ENCODE data around the gene ZNF394. TPM values are rescaled to one million over a fixed set of nuclear protein-coding genes. Genes with fewer than 3 reads are reported as not detected.

ZNF394 gene
- polyA plus RNA-seq, 3 donors: 35.7 to 57.7 (median 39.1) TPM

DNA sequence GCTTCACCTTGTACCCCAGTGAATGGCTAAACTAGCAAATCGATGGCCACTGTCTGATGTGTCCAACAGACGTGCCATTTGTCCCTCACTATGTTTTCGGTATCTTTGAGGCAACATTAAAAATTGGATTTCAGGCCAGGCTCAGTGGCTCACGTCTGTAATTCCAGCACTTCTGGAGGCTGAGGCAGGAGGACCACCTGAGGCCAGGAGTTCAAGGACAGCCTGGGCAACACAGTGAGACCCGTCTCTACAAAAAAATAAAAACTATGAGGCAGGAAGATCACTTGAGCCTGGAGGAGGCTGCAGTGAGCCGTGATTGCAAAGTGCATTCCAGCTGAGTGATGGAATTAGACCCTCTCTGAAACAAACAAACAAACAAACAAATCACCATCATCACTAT, 43.8 kb upstream of the ZNF394 start:
- 97% methylated on average over 5 of the region's 6 CpGs for WGBS (ENCODE audit: insufficient coverage)
- Histone ChIP-seq H2AFZ (ENCODE audit: insufficient read depth, low read depth, low read length, poor library complexity, severe bottlenecking) (no peak overlapping the region), H3K79me2 (ENCODE audit: insufficient read depth, low read length) (no peaks in the 10 kb centered on the region), H3K4me1 (ENCODE audit: control insufficient read depth in 1 of 2, insufficient read depth in 2 of 2, low read length in 2 of 2) (no peaks in the 10 kb centered on the region), H3K9ac (ENCODE audit: insufficient read depth, low read length, poor library complexity, severe bottlenecking) (no peak overlapping the region), H3K36me3 (replicated peaks in 1 of 2; ENCODE audit: control insufficient read depth in 1 of 2, insufficient read depth in 2 of 2, low read length in 2 of 2) (peaks cover 3 to 9% of the 10 kb centered on the region in 2 donors), H3K27me3 (ENCODE audit: control insufficient read depth in 2 of 2, insufficient read depth in 2 of 2, low read length in 2 of 2) (no peaks in the 10 kb centered on the region), H3K9me3 (replicated peaks in 1 of 2; ENCODE audit: control insufficient read depth in 1 of 2, insufficient read depth in 1 of 2, low read length in 2 of 2) (peaks cover 47 to 72% of the 10 kb centered on the region in 2 donors), H3K4me2 (replicated peaks; ENCODE audit: extremely low read depth, low read length, poor library complexity, severe bottlenecking) (no peak overlapping the region), H4K20me1 (ENCODE audit: insufficient read depth, low read length) (no peaks in the 10 kb centered on the region), H3K27ac (ENCODE audit: low read depth in 1 of 2, low read length in 2 of 2) (no peak overlapping the region), H3K4me3 (replicated peaks in 1 of 3; ENCODE audit: low read depth in 2 of 3, low read length in 3 of 3) (no peak overlapping the region)
- H3K4me3 Mint-ChIP-seq: no peak overlapping the region
- intact Hi-C loops (cut with micrococcal nuclease): no loop called here
- TF ChIP-seq, protein P1, sequence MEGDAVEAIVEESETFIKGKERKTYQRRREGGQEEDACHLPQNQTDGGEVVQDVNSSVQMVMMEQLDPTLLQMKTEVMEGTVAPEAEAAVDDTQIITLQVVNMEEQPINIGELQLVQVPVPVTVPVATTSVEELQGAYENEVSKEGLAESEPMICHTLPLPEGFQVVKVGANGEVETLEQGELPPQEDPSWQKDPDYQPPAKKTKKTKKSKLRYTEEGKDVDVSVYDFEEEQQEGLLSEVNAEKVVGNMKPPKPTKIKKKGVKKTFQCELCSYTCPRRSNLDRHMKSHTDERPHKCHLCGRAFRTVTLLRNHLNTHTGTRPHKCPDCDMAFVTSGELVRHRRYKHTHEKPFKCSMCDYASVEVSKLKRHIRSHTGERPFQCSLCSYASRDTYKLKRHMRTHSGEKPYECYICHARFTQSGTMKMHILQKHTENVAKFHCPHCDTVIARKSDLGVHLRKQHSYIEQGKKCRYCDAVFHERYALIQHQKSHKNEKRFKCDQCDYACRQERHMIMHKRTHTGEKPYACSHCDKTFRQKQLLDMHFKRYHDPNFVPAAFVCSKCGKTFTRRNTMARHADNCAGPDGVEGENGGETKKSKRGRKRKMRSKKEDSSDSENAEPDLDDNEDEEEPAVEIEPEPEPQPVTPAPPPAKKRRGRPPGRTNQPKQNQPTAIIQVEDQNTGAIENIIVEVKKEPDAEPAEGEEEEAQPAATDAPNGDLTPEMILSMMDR (IDR thresholded peaks at IDR 0.05): no peak
- no peak overlapping the region for H3K27ac Mint-ChIP-seq
- H3K9me3 Mint-ChIP-seq: peaks cover 39 to 73% (median 70%) of the 10 kb centered on the region in 7 donors
- H3K4me1 Mint-ChIP-seq: no peaks in the 10 kb centered on the region
- H3K36me3 Mint-ChIP-seq: peaks cover 4 to 10% of the 10 kb centered on the region in 2 donors
- no peak for DNase-seq
- peaks cover 1 to 4% (median 2%) of the 10 kb centered on the region in 3 donors for H3K27me3 Mint-ChIP-seq (ENCODE audit: low read depth in 3 of 3)

DNA sequence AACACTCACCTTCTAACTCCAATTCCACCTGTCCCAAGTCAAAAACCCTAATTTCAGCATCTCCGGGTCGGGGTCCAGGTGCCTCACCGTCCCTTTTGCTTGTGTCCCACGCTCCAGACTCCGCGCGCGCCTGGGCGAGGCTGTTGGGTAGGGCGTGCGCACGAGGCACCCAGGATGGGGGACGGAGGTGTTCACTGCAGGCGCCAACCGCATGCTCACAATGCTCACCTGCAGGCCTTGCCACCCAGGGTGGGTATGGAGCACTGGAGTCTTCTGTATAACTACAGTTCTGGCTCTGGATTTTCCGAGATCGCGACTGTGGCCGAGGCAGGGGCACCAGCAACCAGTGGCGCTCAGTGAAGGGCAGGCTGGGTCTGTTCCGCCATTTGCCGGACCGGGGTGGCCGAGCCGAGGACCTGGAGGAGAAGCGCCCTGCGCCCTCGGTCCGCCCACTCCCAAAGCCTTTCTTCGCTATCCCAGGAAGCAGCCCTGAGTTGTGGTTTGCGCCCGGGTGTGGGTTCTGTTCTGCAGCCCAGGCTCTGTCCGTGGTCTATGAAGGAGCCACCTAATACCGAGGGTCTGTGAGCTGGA, 43.1 kb upstream of the ZNF394 start:
- no peak overlapping the region for H3K4me3 ChIP-seq (replicated peaks in 1 of 3; ENCODE audit: low read depth in 2 of 3, low read length in 3 of 3)
- H3K36me3 Mint-ChIP-seq: peaks cover 2 to 7% of the 10 kb centered on the region in 2 donors
- no peak overlapping the region for H3K9ac ChIP-seq (ENCODE audit: insufficient read depth, low read length, poor library complexity, severe bottlenecking)
- no peak overlapping the region for H2AFZ ChIP-seq (ENCODE audit: insufficient read depth, low read depth, low read length, poor library complexity, severe bottlenecking)
- WGBS (ENCODE audit: insufficient coverage): 97% methylated on average over 32 of the region's 34 CpGs
- H3K9me3 ChIP-seq (replicated peaks in 1 of 2; ENCODE audit: control insufficient read depth in 1 of 2, insufficient read depth in 1 of 2, low read length in 2 of 2): peaks cover 47 to 75% of the 10 kb centered on the region in 2 donors
- peaks cover 2 to 6% of the 10 kb centered on the region in 2 donors for H3K36me3 ChIP-seq (replicated peaks in 1 of 2; ENCODE audit: control insufficient read depth in 1 of 2, insufficient read depth in 2 of 2, low read length in 2 of 2)
- no peaks in the 10 kb centered on the region for H3K27me3 ChIP-seq (ENCODE audit: control insufficient read depth in 2 of 2, insufficient read depth in 2 of 2, low read length in 2 of 2)
- no peaks in the 10 kb centered on the region for H3K4me1 Mint-ChIP-seq
- no peak for DNase-seq
- no peaks in the 10 kb centered on the region for H3K79me2 ChIP-seq (ENCODE audit: insufficient read depth, low read length)
- no peak overlapping the region for H3K4me3 Mint-ChIP-seq
- H3K4me2 ChIP-seq (replicated peaks; ENCODE audit: extremely low read depth, low read length, poor library complexity, severe bottlenecking): no peak overlapping the region
- intact Hi-C loops (cut with micrococcal nuclease): no loop called here
- H3K27ac ChIP-seq (ENCODE audit: low read depth in 1 of 2, low read length in 2 of 2): no peak overlapping the region
- peaks cover 1 to 4% (median 2%) of the 10 kb centered on the region in 3 donors for H3K27me3 Mint-ChIP-seq (ENCODE audit: low read depth in 3 of 3)
- TF ChIP-seq, protein P1 (IDR thresholded peaks at IDR 0.05): no peak
- no peak overlapping the region for H3K27ac Mint-ChIP-seq
- no peaks in the 10 kb centered on the region for H3K4me1 ChIP-seq (ENCODE audit: control insufficient read depth in 1 of 2, insufficient read depth in 2 of 2, low read length in 2 of 2)
- peaks cover 38 to 75% (median 74%) of the 10 kb centered on the region in 7 donors for H3K9me3 Mint-ChIP-seq
- H4K20me1 ChIP-seq (ENCODE audit: insufficient read depth, low read length): no peaks in the 10 kb centered on the region

Data from CD14-positive monocyte (primary cell).